B cell (primary cell): ENCODE data around the gene ADAMTSL1. TPM values are rescaled to one million over a fixed set of nuclear protein-coding genes. Genes with fewer than 3 reads are reported as not detected.

Experiments used
- ATAC-seq: fragments of 200-7000 bp; cut with Tn5 transposase; one replicate; pipeline ENCODE4 v1.10.0; 2021; ENCODE audit warnings: low read depth, mild to moderate bottlenecking, moderate number of reproducible peaks, moderate library complexity
- CTCF ChIA-PET: fragments of 350-600 bp; sonication (Branson Sonifier 250); formaldehyde crosslinking; loops from one replicate; lab custom pipeline; 2021; ENCODE audit warnings: antibody characterized with exemption, inconsistent platforms; lab: Charles Lee
- POLR2A ChIA-PET: fragments of 350-600 bp; sonication (Branson Sonifier 250); formaldehyde crosslinking; loops from one replicate; lab custom pipeline; 2021; ENCODE audit warnings: antibody characterized with exemption; lab: Charles Lee
- DNase-seq: peaks from one replicate; pipeline ENCODE4 v3.0.0; 2013
- H2AFZ ChIP-seq: 2 replicates; pipeline ENCODE4 v1.6.1; 2012; ENCODE audit warnings: mild to moderate bottlenecking, low read depth, low read length; ENCODE audit not compliant: insufficient read depth, poor library complexity, severe bottlenecking
- H3K27ac ChIP-seq, 2 donors: 1 replicate in 1 of 2; 2 replicates in 1 of 2; pipeline ENCODE4 v1.5.1; 2012 to 2013; ENCODE audit warnings: low read length in 2 of 2, mild to moderate bottlenecking in 2 of 2, moderate library complexity in 1 of 2
- H3K27me3 ChIP-seq, 4 experiments: fragments of 200-600 bp in 1 of 4; sonication (generic) in 1 of 4; replicated peaks in 1 of 4; 1 replicate in 2 of 4; 2 replicates in 2 of 4; pipeline versions ENCODE4 v1.6.1 to v1.7.0; 2013 to 2016; ENCODE audit warnings: low read length in 3 of 4, mild to moderate bottlenecking in 2 of 4, mixed read lengths in 1 of 4, moderate library complexity in 1 of 4; ENCODE audit not compliant: insufficient read depth in 4 of 4, control insufficient read depth in 3 of 4; ENCODE audit errors: control extremely low read depth in 1 of 4
- H3K36me3 ChIP-seq, 2 experiments: replicated peaks in 1 of 2; 1 replicate in 1 of 2; 2 replicates in 1 of 2; pipeline versions ENCODE4 v1.6.1 to v1.7.1; 2013; ENCODE audit warnings: low read length in 1 of 2; ENCODE audit not compliant: insufficient read depth in 2 of 2, control insufficient read depth in 1 of 2; ENCODE audit errors: control extremely low read depth in 1 of 2, extremely low read depth in 1 of 2
- H3K4me1 ChIP-seq, 2 donors: fragments of 200-600 bp in 1 of 2; sonication (generic) in 1 of 2; 1 replicate in 1 of 2; 2 replicates in 1 of 2; pipeline versions ENCODE4 v1.5.1 to v1.6.1; 2013 to 2017; ENCODE audit warnings: low read length in 2 of 2; ENCODE audit not compliant: control insufficient read depth in 2 of 2, insufficient read depth in 2 of 2
- H3K4me2 ChIP-seq: replicated peaks from 2 replicates; pipeline ENCODE3; 2012; ENCODE audit warnings: mild to moderate bottlenecking, low read depth, low read length; ENCODE audit not compliant: poor library complexity, severe bottlenecking
- H3K4me3 ChIP-seq, 5 experiments: fragments of 200-600 bp in 1 of 5; sonication (generic) in 1 of 5; 1 replicate in 3 of 5; 2 replicates in 2 of 5; pipeline versions ENCODE4 v1.5.1 to v1.7.0; 2011 to 2016; ENCODE audit warnings: low read length in 4 of 5, mild to moderate bottlenecking in 4 of 5, low read depth in 2 of 5, control low read depth in 1 of 5, moderate library complexity in 1 of 5; ENCODE audit not compliant: insufficient read depth in 1 of 5; ENCODE audit errors: control extremely low read depth in 1 of 5, extremely low read depth in 1 of 5
- H3K79me2 ChIP-seq: fragments of 200-600 bp; sonication (generic); one replicate; pipeline ENCODE4 v1.6.0; 2016; ENCODE audit warnings: low read length; ENCODE audit not compliant: control insufficient read depth, insufficient read depth
- H3K9ac ChIP-seq: fragments of 200-600 bp; sonication (generic); 2 replicates; pipeline ENCODE4 v1.6.1; 2017; ENCODE audit warnings: mild to moderate bottlenecking, low read length, moderate library complexity
- H3K9me3 ChIP-seq, 3 donors: one replicate each; pipeline versions ENCODE4 v1.6.1 to v1.7.1; 2013; ENCODE audit warnings: low read length in 2 of 3; ENCODE audit not compliant: control insufficient read depth in 2 of 3, insufficient read depth in 1 of 3; ENCODE audit errors: control extremely low read depth in 1 of 3
- H4K20me1 ChIP-seq: 2 replicates; pipeline ENCODE4 v1.6.0; 2012; ENCODE audit warnings: mild to moderate bottlenecking, low read length; ENCODE audit not compliant: insufficient read depth, control insufficient read depth, poor library complexity, severe bottlenecking
- H3K27ac Mint-ChIP-seq: one replicate; pipeline ENCODE4 v1.8.0; 2021; ENCODE audit warnings: mixed read lengths
- H3K27me3 Mint-ChIP-seq: one replicate; pipeline ENCODE4 v1.8.0; 2021; ENCODE audit warnings: mixed read lengths
- H3K4me1 Mint-ChIP-seq: one replicate; pipeline ENCODE4 v1.8.0; 2021; ENCODE audit warnings: mixed read lengths
- H3K4me3 Mint-ChIP-seq: one replicate; pipeline ENCODE4 v1.8.0; 2021; ENCODE audit warnings: mixed read lengths
- H3K9me3 Mint-ChIP-seq: one replicate; pipeline ENCODE4 v1.8.0; 2022; ENCODE audit warnings: mixed read lengths; ENCODE audit not compliant: insufficient read depth
- CTCF ChIP-seq: fragments of 200-600 bp; IDR thresholded peaks from one replicate; pipeline ENCODE4 v1.8.0; 2022; ENCODE audit warnings: antibody characterized with exemption, mild to moderate bottlenecking
- EZH2 ChIP-seq: IDR thresholded peaks from 2 replicates; pipeline ENCODE4 v1.6.1; 2012; ENCODE audit warnings: borderline replicate concordance, low read depth, mild to moderate bottlenecking, moderate library complexity, low read length; ENCODE audit not compliant: insufficient read depth, poor library complexity, severe bottlenecking
- WGBS: methylation state at CpG from one replicate; pipeline ENCODE4 v1.1.5; 2013; ENCODE audit warnings: missing lambda C conversion rate; ENCODE audit not compliant: insufficient coverage; 5-methylcytosine and 5-hydroxymethylcytosine counted together
- intact Hi-C: fragments of 100-400 bp; cut with micrococcal nuclease; formaldehyde crosslinking; loops from one replicate; pipeline ENCODE4 v1.10.0; 2022
- polyA plus RNA-seq: library from polyadenylated mRNA; depleted of rRNA; stranded (reverse); fragments of >200 nt; gene quantifications from 2 replicates; pipeline ENCODE4 v1.2.3, GENCODE V29; 2012
- total RNA-seq, 2 donors: library from RNA; stranded (reverse); fragments of 120-200 nt in 1 of 2; gene quantifications; 1 replicate in 1 of 2; 2 replicates in 1 of 2; pipeline versions ENCODE4 v1.2.3 to v1.2.4, GENCODE V29; 2013 to 2022

Gene ADAMTSL1
- total and polyA plus RNA-seq, 2 donors (not counting 1 experiment from before 2014, with no cell fraction given) = not detected

DNA sequence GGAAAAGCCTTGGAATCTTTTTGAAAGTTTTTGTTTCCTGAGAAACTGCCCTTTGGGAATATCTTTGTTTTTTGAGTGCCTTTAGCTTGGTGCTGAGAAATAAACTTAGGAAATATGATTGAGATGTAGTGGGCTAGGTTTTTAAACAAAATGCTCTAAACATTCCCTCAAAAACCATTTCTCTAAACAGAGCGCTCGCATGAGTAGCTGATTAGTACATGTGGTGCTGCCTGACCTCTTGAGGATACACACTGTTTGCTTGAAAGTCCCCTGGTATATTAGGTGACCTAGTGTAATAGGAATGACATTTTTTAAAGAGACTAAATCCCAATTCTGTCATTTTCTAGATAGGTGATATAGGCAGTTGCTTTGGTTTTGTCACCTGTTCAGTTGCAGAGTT, 132.3 kb downstream of the ADAMTSL1 start:
- Histone ChIP-seq H3K4me3 (no peak overlapping the region), H4K20me1 (no peaks in the 10 kb centered on the region), H3K79me2 (no peaks in the 10 kb centered on the region), H3K4me2 (no peak overlapping the region), H3K9ac (no peak overlapping the region), H2AFZ (no peak overlapping the region), H3K27ac (no peak overlapping the region), H3K27me3 (no peaks in the 10 kb centered on the region), H3K9me3 (no peaks in the 10 kb centered on the region), H3K36me3 (no peaks in the 10 kb centered on the region), H3K4me1 (no peaks in the 10 kb centered on the region)
- Mint-ChIP-seq H3K9me3 (no peaks in the 10 kb centered on the region), H3K4me1 (no peaks in the 10 kb centered on the region), H3K27ac (no peak overlapping the region), H3K4me3 (no peak overlapping the region), H3K27me3 (no peaks in the 10 kb centered on the region)
- CTCF ChIA-PET = no interaction called here
- intact Hi-C loops = no loop called here
- TF ChIP-seq CTCF (no peak), EZH2 (no peak)
- WGBS = no CpG with 5 or more reads among the region's 2 CpGs
- no peak for DNase-seq
- POLR2A ChIA-PET = no interaction called here
- no peak for ATAC-seq

GRCh38 chr9:18606846-18607245, 132.9 kb downstream of the ADAMTSL1 start:
- no peak overlapping the region for H2AFZ ChIP-seq
- ATAC-seq (no peak), DNase-seq (no peak)
- POLR2A ChIA-PET = no interaction called here
- no peaks in the 10 kb centered on the region for H4K20me1 ChIP-seq
- H3K27me3 ChIP-seq = no peaks in the 10 kb centered on the region
- no peak overlapping the region for H3K4me3 ChIP-seq
- no peaks in the 10 kb centered on the region for H3K4me1 Mint-ChIP-seq
- H3K27me3 Mint-ChIP-seq = no peaks in the 10 kb centered on the region
- H3K4me1 ChIP-seq = no peaks in the 10 kb centered on the region
- no peak overlapping the region for H3K27ac ChIP-seq
- H3K27ac Mint-ChIP-seq = no peak overlapping the region
- no peak overlapping the region for H3K4me3 Mint-ChIP-seq
- no peaks in the 10 kb centered on the region for H3K9me3 ChIP-seq
- TF ChIP-seq EZH2 = no peak
- TF ChIP-seq CTCF = no peak
- no peak overlapping the region for H3K9ac ChIP-seq
- H3K36me3 ChIP-seq = no peaks in the 10 kb centered on the region
- no peak overlapping the region for H3K4me2 ChIP-seq
- intact Hi-C loops = no loop called here
- CTCF ChIA-PET = no interaction called here
- H3K79me2 ChIP-seq = no peaks in the 10 kb centered on the region
- no peaks in the 10 kb centered on the region for H3K9me3 Mint-ChIP-seq
